ENCODE results near the gene STIM2. TPM values are rescaled to one million over a fixed set of nuclear protein-coding genes. Genes with fewer than 3 reads are reported as not detected.

Gene STIM2
- total RNA-seq, 4 donors from 2014 or later: 9.6 to 12.2 (median 10.1) TPM

- 64% methylated on average over 2 of the region's 2 CpGs for WGBS
These were observed 92.7 kb downstream of the STIM2 start for GRCh38 chr4:26953366-26953765.

GRCh38 chr4:26953770-26954423, 93.3 kb downstream of the STIM2 start:
- H3K27ac ChIP-seq (replicated peaks in 1 of 4): no peak overlapping the region
- no peak for DNase-seq (ENCODE audit: extremely low spot score)
- intact Hi-C loops (cut with DNase I): no loop called here
- TF ChIP-seq POLR2AphosphoS5 (IDR thresholded peaks at IDR 0.05): no peak
- no peak for TF ChIP-seq CTCF (IDR thresholded peaks at IDR 0.05)
- TF ChIP-seq POLR2A (IDR thresholded peaks at IDR 0.05; ENCODE audit: low read depth): no peak
- TF ChIP-seq EP300 (IDR thresholded peaks at IDR 0.05): no peak
- no peak overlapping the region for H3K4me3 ChIP-seq
- no peaks in the 10 kb centered on the region for H3K9me3 ChIP-seq
- H3K27me3 ChIP-seq: no peaks in the 10 kb centered on the region
- no peaks in the 10 kb centered on the region for H3K36me3 ChIP-seq
- WGBS: 88% methylated on average over 3 of the region's 3 CpGs
- H3K4me1 ChIP-seq: no peaks in the 10 kb centered on the region

More at GRCh38 chr4:26953366-26953765, 92.7 kb downstream of the STIM2 start:
- TF ChIP-seq EP300 (IDR thresholded peaks at IDR 0.05): no peak
- TF ChIP-seq POLR2AphosphoS5 (IDR thresholded peaks at IDR 0.05): no peak
- TF ChIP-seq POLR2A (IDR thresholded peaks at IDR 0.05; ENCODE audit: low read depth): no peak
- no peak for TF ChIP-seq CTCF (IDR thresholded peaks at IDR 0.05)
- Histone ChIP-seq H3K4me1 (no peaks in the 10 kb centered on the region), H3K4me3 (no peak overlapping the region), H3K27me3 (no peaks in the 10 kb centered on the region), H3K9me3 (no peaks in the 10 kb centered on the region), H3K36me3 (no peaks in the 10 kb centered on the region), H3K27ac (replicated peaks in 1 of 4) (no peak overlapping the region)
- intact Hi-C loops (cut with DNase I): no loop called here
- no peak for DNase-seq (ENCODE audit: extremely low spot score)

- H3K36me3 ChIP-seq: no peaks in the 10 kb centered on the region
- intact Hi-C loops (cut with DNase I): no loop called here
- no peak overlapping the region for H3K4me3 ChIP-seq
- no peak overlapping the region for H3K27ac ChIP-seq (replicated peaks in 1 of 4)
- H3K9me3 ChIP-seq: no peaks in the 10 kb centered on the region
- no peak for DNase-seq (ENCODE audit: extremely low spot score)
- no peak for TF ChIP-seq POLR2A (IDR thresholded peaks at IDR 0.05; ENCODE audit: low read depth)
- no peak for TF ChIP-seq EP300 (IDR thresholded peaks at IDR 0.05)
- no peak for TF ChIP-seq POLR2AphosphoS5 (IDR thresholded peaks at IDR 0.05)
- H3K27me3 ChIP-seq: no peaks in the 10 kb centered on the region
- no peaks in the 10 kb centered on the region for H3K4me1 ChIP-seq
- WGBS: 3% methylated on average over 2 of the region's 2 CpGs
These were observed 94.6 kb downstream of the STIM2 start for GRCh38 chr4:26955241-26955640.

- WGBS: 90% methylated on average over 4 of the region's 4 CpGs
These were observed 98.4 kb downstream of the STIM2 start for GRCh38 chr4:26958925-26959653.

GRCh38 chr4:26959654-26960047, 99.0 kb downstream of the STIM2 start:
- WGBS: 83% methylated on average over 1 of the region's 1 CpG
- H3K27me3 ChIP-seq: no peaks in the 10 kb centered on the region
- intact Hi-C loops (cut with DNase I): no loop called here

More at GRCh38 chr4:26958925-26959653, 98.4 kb downstream of the STIM2 start:
- intact Hi-C loops (cut with DNase I): no loop called here
- Histone ChIP-seq H3K9me3 (no peaks in the 10 kb centered on the region), H3K4me3 (no peak overlapping the region), H3K4me1 (peaks cover 0 to 1% (median 0%) of the 10 kb centered on the region in 4 donors), H3K27me3 (no peaks in the 10 kb centered on the region), H3K36me3 (no peaks in the 10 kb centered on the region), H3K27ac (replicated peaks in 1 of 4) (no peak overlapping the region)
- TF ChIP-seq EP300 (IDR thresholded peaks at IDR 0.05): no peak
- no peak for TF ChIP-seq POLR2AphosphoS5 (IDR thresholded peaks at IDR 0.05)
- no peak for DNase-seq (ENCODE audit: extremely low spot score)

More at GRCh38 chr4:26959654-26960047, 99.0 kb downstream of the STIM2 start:
- TF ChIP-seq POLR2A (IDR thresholded peaks at IDR 0.05; ENCODE audit: low read depth) (no peak), POLR2AphosphoS5 (IDR thresholded peaks at IDR 0.05) (no peak), CTCF (IDR thresholded peaks at IDR 0.05) (no peak), EP300 (IDR thresholded peaks at IDR 0.05) (no peak)
- Histone ChIP-seq H3K4me1 (peaks cover 0 to 7% (median 2%) of the 10 kb centered on the region in 4 donors), H3K4me3 (no peak overlapping the region), H3K36me3 (no peaks in the 10 kb centered on the region), H3K27ac (replicated peaks in 1 of 4) (no peak overlapping the region), H3K9me3 (no peaks in the 10 kb centered on the region)
- no peak for DNase-seq (ENCODE audit: extremely low spot score)

Data from esophagus muscularis mucosa (tissue), 4 donors.